ENCODE data around the gene PCK1.

DNA sequence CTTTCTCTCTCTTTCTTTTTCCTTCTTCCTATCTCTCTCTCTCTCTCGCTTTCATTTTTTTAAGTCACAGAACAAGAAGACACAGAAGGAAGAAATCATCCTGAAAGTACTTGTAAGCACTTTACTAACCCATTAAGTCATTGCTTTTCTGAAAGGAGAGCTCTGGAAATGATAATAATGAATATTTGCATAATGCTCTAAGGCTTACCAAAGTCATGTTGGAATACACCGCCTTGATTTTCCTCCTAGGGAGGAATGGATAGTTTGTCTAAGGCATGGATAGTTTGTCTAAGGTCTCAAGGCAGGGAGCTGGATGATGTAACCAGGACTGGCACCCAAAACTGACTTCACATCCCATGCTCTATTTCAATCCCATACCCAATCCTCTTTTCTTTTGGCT is 23.1 kb upstream of the PCK1 start:
- TF ChIP-seq JUNB (IDR thresholded peaks at IDR 0.05; ENCODE audit: unreplicated experiment) (no peak), POLR2AphosphoS5 (IDR thresholded peaks at IDR 0.05; ENCODE audit: low read depth) (no peak), EZH2 (IDR thresholded peaks at IDR 0.05; ENCODE audit: low read depth, unreplicated experiment) (no peak)
- TF ChIP-seq, protein P1, sequence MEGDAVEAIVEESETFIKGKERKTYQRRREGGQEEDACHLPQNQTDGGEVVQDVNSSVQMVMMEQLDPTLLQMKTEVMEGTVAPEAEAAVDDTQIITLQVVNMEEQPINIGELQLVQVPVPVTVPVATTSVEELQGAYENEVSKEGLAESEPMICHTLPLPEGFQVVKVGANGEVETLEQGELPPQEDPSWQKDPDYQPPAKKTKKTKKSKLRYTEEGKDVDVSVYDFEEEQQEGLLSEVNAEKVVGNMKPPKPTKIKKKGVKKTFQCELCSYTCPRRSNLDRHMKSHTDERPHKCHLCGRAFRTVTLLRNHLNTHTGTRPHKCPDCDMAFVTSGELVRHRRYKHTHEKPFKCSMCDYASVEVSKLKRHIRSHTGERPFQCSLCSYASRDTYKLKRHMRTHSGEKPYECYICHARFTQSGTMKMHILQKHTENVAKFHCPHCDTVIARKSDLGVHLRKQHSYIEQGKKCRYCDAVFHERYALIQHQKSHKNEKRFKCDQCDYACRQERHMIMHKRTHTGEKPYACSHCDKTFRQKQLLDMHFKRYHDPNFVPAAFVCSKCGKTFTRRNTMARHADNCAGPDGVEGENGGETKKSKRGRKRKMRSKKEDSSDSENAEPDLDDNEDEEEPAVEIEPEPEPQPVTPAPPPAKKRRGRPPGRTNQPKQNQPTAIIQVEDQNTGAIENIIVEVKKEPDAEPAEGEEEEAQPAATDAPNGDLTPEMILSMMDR (conservative IDR thresholded peaks at IDR 0.05; ENCODE audit: low read depth in 2 of 2) = no peak
